ENCODE measurements around the gene VNN1. TPM values are rescaled to one million over a fixed set of nuclear protein-coding genes. Genes with fewer than 3 reads are reported as not detected.
"Not testable (repeated sequence)": the region's sequence is repeated elsewhere in the genome, so short reads cannot be mapped to it uniquely, and the experiment has no call there.

Gene VNN1
- total RNA-seq, 1 donor from 2014 or later: 10.0 TPM

GRCh38 chr6:132685009-132685408 lies 28.8 kb downstream of the VNN1 start:
- Histone ChIP-seq H3K9me3 (no peaks in the 10 kb centered on the region), H3K4me3 (no peak overlapping the region), H3K27ac (no peak overlapping the region), H3K4me1 (no peaks in the 10 kb centered on the region), H3K36me3 (no peaks in the 10 kb centered on the region), H3K27me3 (ENCODE audit: low read depth) (no peaks in the 10 kb centered on the region)
- no peak for TF ChIP-seq CTCF (IDR thresholded peaks at IDR 0.05)
- no peak for DNase-seq
- intact Hi-C loops (cut with DNase I): no loop called here
- ATAC-seq: peak; percentile 51 to 54

- intact Hi-C loops (cut with DNase I): no loop called here
Observed at GRCh38 chr6:132684272-132684671, 29.6 kb downstream of the VNN1 start.

DNA sequence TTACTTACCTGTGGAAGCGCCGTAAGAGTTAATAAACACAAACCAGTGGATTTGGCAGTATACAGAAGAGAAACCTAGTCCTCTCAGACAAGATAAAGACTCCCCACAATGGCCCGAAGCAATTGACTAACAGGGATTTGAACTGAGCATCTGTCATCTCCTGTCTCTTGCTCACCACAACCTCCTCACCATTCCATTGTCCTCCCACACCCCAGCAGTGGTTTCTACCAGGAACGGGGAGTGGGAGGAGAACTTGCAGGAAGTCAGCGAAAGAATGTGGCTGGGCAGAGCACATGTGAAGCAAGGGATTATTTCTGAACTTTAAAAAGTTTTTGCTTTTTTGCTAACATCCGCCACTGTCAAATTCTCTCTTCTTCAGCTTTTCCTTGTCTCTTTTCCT lies 30.3 kb downstream of the VNN1 start:
- Histone ChIP-seq H3K4me1 (no peaks in the 10 kb centered on the region), H3K4me3 (no peak overlapping the region), H3K9me3 (no peaks in the 10 kb centered on the region), H3K36me3 (no peaks in the 10 kb centered on the region), H3K27me3 (ENCODE audit: low read depth) (no peaks in the 10 kb centered on the region), H3K27ac (no peak overlapping the region)
- no peak for DNase-seq
- ATAC-seq: no peak
- intact Hi-C loops (cut with DNase I): no loop called here
- no peak for TF ChIP-seq CTCF (IDR thresholded peaks at IDR 0.05)

More at GRCh38 chr6:132684272-132684671, 29.6 kb downstream of the VNN1 start:
- no peak for TF ChIP-seq CTCF (IDR thresholded peaks at IDR 0.05)
- Histone ChIP-seq H3K4me1 (no peaks in the 10 kb centered on the region), H3K36me3 (no peaks in the 10 kb centered on the region), H3K27me3 (ENCODE audit: low read depth) (no peaks in the 10 kb centered on the region), H3K27ac (no peak overlapping the region), H3K4me3 (no peak overlapping the region), H3K9me3 (no peaks in the 10 kb centered on the region)
- ATAC-seq: no peak
- no peak for DNase-seq

- intact Hi-C loops (cut with DNase I): loop anchor here (10.0 kb wide), 1 partner anchor 86 kb away; no protein-coding TSS in a partner anchor
- ATAC-seq: not testable (repeated sequence)
Observed at GRCh38 chr6:132679094-132679493, 34.8 kb downstream of the VNN1 start.

GRCh38 chr6:132675749-132676148 lies 38.1 kb downstream of the VNN1 start:
- intact Hi-C loops (cut with DNase I): loop anchor here (10.0 kb wide), 1 partner anchor 89 kb away; no protein-coding TSS in a partner anchor
- H3K4me1 ChIP-seq: no peaks in the 10 kb centered on the region
- no peak overlapping the region for H3K27ac ChIP-seq
- H3K9me3 ChIP-seq: no peaks in the 10 kb centered on the region
- no peak for TF ChIP-seq CTCF (IDR thresholded peaks at IDR 0.05)
- no peak overlapping the region for H3K4me3 ChIP-seq
- H3K27me3 ChIP-seq (ENCODE audit: low read depth): no peaks in the 10 kb centered on the region
- DNase-seq (no peak), ATAC-seq (peak; percentile 58 to 70)
- H3K36me3 ChIP-seq: no peaks in the 10 kb centered on the region

More at GRCh38 chr6:132679094-132679493, 34.8 kb downstream of the VNN1 start:
- H3K4me1 ChIP-seq; H3K4me3 ChIP-seq; H3K36me3 ChIP-seq; H3K27me3 ChIP-seq (ENCODE audit: low read depth); DNase-seq; H3K27ac ChIP-seq; H3K9me3 ChIP-seq: not testable (repeated sequence)

GRCh38 chr6:132675002-132675401 lies 38.9 kb downstream of the VNN1 start:
- H3K9me3 ChIP-seq: no peaks in the 10 kb centered on the region
- no peak for TF ChIP-seq CTCF (IDR thresholded peaks at IDR 0.05)
- ATAC-seq (no peak), DNase-seq (no peak)
- intact Hi-C loops (cut with DNase I): loop anchor here (10.0 kb wide), 1 partner anchor 90 kb away; no protein-coding TSS in a partner anchor
- H3K4me1 ChIP-seq: no peaks in the 10 kb centered on the region
- H3K36me3 ChIP-seq: no peaks in the 10 kb centered on the region
- H3K27me3 ChIP-seq (ENCODE audit: low read depth): no peaks in the 10 kb centered on the region
- H3K4me3 ChIP-seq: no peak overlapping the region
- H3K27ac ChIP-seq: no peak overlapping the region
